OCI-M2 (cell line): ENCODE measurements around the gene RASL12.
"Not testable (repeated sequence)": the region's sequence is repeated elsewhere in the genome, so short reads cannot be mapped to it uniquely, and the experiment has no call there.

Experiments used
- DNase-seq: peaks from one replicate; lab custom pipeline; 2025; ENCODE audit not compliant: unreplicated experiment; lab: John Stamatoyannopoulos, UW

Gene RASL12

DNA sequence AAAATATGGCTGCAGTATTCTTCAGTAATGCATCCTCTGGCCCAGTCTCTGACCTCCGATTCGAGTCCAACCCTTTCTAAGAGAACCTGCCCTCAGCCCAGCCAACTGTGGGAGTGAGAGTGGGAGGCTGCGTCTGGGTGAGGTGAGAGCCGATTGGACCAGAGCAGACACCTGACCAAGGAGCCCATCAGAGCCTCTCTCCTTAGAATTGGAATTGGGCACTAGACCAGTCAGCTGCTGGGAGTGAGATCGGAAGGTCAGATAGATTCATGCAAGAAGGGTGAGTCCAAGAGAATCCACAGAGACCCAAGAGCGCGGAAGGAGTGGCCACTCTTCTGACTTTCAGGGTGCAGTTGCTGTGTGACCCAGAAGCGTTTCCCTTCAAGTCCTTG, 10.2 kb downstream of the RASL12 start:
- no peak for DNase-seq

DNA sequence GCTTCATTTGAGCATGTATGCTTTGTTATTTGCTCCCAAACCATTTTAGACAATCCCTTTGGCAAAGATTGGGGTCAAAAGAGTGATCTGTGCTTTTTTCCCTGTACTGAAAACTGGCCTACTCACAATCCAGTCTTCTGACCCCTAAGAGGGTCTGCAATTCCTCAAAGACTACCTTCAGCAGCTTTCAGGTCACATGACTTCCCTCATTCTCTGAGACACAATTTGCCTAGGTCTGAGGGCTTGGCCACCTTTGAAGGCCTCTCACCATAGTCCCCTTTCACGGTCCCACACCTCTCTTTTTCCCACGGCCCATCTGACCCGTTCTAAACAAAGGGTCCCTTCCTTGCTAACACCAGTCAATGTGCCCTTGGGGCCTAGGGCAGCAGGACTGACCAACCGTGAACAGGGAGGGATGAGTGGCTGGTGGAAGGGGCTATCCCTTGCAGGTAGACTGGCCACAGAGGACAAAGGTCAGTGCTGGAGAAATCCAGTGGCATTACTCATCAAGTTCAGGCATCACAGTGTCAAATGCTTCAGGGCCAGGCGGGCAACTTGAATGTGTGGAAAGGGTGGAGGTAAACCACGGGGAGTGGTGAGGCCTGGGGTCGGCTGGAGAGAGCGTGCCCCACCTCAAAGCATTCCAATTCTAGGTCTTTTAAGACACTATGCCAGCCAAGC, 10.8 kb downstream of the RASL12 start:
- no peak for DNase-seq

DNA sequence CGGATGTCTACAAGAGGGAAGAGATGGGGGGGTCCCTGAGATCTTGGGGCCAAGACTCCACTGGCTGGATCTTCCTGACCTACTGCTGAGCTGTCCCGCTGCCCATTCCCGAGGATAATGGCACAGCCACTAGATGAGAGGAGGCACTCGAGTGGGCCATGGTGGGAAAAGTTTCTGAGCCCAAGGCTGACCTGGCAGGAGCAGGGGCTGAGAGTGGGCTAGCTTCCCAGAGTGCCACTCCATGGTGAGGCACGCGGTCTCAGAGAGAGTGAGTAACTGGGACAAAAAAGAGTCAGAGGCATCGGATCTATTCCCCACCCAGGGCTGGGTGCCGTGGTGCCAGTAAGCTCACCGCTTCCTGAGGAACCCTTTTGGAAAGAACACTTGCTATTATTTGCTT, 11.7 kb downstream of the RASL12 start:
- no peak for DNase-seq

DNA sequence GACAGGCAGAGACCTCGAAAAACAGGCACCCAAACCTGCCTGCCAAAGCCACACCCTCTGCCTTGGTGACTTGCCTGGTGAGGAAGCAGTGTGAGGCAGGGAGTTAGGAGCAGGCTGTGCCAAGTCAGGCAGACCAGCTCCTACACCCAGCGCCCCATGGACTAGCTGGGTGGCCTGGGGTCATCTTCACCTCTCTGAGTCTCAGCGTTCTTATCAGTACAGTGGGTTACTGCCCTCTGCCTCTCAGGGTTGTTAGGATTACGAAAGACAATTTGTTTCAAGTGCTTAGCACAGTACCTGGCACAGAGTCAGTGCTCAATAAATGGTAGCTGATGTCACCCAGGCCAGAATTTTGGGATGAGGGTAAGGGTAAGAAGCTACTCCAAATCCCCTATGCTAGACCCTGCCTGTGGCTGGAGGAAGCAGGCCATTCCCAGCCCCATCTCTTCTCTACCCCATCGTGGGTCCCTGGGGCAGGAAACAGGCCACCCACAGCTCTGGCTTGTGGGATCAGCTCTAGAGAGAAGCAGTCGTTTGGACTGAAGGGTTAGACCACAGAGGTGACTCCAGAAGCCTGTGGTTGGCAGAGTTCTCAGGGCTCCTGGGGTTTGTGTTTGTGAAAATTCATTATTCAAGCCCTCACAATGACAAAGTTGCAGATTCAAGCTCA, 12.5 kb downstream of the RASL12 start:
- DNase-seq: no peak

DNA sequence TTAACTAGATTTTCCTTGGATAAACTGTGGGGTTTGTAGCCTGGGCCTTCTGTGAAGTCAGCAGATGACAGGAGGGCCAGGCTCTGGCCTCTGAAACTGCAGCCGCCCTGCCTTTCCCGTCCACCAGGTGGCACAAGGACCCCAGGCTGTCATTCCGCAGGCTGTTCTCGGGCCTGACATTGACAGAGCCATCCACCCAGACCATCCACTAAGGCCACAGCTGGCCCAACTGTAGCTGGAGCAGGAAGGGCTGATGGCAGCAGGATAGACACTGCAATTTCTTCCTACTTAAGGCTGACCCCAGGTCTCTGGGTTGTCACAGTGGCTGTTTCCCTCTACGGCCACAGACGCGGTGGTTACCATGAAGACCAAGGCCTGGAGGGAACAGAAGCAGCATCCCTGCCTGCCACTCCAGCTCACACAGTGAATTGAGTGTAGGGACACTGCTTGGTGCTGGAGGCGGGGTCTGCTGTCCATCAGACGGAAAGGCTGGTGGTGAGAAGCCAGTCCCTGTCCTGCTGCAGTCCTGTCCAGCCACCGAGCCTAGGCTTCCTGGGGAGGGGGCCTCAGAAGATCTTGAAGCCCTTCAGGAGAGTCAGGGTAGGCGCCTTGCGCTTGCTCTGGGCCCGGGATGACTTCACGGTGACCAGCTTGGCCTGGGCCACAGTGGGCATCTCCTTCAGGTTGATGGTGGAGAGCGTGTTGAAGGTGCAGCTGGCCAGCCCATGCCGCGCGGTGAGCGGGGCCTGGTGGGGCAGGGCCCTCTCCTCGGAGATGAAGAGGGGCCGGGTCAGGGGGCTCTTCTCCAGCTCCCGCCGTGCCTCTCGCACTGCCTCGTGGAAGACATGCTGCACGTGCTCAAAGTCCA, 13.2 kb downstream of the RASL12 start:
- DNase-seq: peak; percentile 19

DNA sequence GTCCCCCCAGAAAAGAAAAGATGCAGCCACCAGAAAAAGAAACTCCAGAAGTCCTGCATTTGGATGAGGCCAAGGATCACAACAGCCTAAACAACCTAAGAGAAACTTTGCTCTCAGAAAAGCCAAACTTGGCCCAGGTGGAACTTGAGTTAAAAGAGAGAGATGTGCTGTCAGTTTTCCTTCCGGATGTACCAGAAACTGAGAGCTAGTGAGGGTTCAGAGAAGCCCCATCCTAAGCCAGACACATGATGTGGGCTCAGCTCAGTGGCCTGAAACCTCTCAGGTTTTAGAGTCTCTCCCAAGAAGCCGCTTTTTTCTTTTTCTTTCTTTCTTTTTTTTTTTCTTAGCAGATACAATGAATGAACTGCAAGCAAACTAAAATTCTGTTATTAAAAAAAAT, 14.8 kb downstream of the RASL12 start:
- DNase-seq: no peak

DNA sequence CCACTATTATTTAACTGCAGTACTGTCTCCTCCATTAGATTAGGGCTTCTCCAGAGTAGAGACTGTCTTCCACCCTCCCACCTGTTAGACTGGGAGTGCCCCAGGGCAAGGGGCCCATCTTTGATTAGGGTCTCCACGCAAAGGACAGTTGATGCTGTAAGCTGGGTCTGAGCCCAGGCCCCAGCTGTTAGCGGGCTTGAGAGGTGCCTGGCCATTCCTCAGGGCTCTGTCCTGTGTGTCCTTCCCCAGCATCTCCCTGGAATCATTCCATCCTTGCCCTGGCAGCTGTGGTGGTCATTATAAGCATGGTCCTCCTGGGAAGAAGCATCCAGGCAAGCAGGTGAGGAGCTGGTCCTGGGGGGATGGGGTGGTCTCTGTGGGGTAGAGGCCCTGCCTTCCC, 16.5 kb downstream of the RASL12 start:
- no peak for DNase-seq

DNA sequence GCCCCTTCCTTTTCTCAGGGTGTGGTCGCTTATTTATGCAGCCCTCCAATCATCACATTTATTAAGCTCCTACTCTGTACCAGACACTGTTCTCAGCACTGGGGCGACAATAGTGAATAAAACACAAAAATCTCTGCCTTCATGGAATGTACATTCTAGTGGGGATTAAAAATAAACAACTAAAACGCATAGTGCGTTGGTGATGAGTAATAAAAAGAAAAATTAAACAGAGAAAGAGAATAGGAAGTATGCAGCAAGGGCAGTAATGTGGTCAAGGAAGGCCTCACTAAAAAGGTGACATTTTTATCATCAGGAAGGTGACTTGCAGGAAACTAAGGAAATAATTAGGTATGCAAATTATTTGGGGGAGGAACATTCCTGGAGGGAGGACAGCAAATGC, 17.5 kb downstream of the RASL12 start:
- DNase-seq: no peak

DNA sequence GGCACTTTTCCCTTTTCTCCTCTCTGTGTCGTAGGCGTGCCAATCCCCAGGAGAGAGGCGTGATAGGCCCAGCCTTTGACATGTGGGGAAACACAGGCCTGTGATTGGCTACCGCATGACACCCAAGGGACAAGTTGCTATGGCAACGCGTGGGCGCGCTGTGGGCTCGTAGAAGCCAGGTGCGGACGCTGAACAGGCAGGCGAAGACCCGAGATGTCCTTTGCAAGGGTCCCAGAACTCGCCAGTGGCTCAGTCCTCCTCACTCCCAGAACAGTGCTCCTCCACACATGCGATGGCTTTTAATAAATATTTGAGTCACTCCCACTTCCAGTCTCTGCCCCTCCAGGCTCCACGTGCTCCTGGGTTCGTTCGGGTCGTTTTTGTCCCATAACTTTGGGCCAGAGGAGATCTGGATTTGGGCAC, 18.4 kb downstream of the RASL12 start:
- DNase-seq: peak; percentile 74

DNA sequence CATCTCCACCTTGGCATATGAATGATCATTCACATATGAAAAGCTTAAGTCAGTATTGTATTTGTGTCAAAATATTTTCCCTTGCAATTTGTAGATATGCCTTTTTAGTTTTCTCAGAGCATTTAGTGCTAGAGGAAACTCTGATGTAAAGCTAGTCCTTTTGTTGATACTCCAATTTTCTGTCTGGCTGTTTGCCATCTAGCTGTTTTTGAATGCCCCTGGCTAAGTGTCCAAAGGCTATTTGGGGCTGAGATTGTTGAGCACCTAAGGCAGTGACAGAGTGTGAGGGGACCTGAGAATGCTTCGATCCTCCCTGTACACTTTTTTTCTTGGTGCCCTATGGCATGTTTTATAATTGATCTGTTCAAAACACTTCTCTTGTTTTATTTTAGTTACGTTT, 19.6 kb downstream of the RASL12 start:
- no peak for DNase-seq

DNA sequence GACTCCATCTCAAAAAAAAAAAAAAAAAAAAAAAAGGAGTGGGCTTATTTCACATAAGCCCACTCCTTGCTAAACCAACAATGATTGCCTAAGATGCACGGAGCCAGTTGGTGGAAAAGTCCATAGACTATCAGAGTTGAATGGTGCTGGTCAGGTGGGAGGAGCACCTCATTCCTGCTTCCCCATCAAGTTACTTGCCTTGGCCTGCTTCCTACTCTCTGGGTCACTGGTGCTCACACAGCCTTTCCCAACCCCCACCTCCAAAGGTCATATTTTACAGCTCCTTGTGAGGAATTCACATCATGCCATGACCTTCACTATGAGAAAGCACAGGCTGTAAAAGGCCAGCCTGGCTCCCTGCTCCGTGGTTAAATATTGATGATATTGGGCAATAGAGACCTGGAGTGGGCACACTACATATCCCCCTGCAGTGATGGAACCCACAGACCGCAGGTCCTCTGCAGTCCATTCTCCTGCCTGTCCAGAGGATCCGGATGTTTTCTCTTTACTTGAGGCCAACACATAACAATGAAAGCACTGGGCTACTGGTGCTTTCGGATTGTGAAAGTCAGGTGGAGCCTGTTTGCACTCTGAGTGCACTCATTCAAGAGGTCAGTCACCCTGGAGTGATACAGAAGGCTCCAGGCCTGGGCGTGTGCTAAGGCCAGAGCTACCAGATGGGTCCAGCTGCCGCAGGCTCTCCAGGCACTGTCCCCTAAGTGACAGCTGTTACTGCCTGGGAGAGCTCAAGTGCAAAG, 22.9 kb downstream of the RASL12 start, which contains the start of gene SLC51B:
TSS of gene SLC51B (plus strand) at position 664 of the 758 bp plus-strand sequence. CDS start 4,618 bp downstream, outside the sequence.
- no peak for DNase-seq

DNA sequence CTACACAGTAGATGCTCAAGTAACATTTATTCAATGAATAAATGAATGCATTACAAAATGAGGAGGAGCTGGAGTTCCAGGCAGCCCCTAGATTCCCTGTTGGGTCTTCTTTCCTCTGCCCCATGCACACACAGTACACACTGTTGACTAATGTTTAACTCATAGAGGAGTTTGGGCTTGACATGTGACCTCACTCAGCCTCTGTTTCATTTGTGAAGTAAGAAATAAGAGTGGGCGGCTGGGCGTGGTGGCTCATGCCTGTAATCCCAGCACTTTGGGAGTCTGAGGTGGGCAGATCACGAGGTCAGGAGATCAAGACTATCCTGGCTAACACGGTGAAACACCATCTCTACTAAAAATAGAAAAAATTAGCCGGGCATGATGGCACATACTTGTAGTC, 23.6 kb downstream of the RASL12 start:
- DNase-seq: not testable (repeated sequence)

DNA sequence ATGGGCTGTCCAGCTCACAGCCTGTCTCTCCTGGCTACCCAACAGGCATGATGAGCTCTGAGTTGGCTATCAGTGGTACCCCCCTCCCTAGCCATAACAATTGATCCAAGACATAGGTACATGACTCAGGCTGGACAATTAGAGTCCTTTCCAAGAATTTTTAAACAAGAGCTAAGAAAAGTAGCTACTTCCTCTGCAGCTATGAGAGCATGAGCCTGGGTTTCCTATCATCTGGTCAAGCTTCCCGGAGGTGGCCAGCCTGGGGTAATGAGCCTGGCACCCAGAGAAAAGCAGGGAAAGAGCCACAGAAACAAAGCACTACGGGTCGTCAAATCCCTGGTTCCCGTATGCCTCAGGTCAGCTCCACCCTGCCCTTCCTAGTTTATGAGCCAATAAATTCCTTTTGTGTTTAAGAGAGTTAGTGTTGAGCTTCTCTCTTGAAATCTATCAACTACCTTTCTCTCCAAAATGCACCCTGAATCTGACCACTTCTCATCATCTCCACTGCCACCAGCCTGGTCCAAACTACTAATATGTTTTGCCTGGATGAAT, 24.9 kb downstream of the RASL12 start:
- no peak for DNase-seq

DNA sequence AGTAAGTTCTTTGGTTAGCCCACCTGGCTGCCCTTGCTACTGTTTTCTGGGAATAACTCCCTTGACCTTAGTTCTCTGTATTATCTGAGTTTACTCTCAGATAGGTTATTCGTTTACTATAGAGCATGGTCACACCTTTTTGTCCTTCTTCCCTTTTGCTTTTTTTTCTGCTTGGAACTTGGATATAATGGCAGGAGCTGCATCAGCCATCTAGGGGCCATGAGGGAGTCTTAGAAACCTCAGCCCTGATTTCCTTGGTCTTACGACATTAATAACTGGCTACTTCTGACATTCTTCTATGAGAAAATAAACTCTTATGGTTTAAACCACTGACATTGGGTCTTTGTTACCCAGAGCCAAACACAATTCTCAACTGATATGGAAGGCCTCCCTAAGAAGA, 26.0 kb downstream of the RASL12 start:
- DNase-seq: no peak

DNA sequence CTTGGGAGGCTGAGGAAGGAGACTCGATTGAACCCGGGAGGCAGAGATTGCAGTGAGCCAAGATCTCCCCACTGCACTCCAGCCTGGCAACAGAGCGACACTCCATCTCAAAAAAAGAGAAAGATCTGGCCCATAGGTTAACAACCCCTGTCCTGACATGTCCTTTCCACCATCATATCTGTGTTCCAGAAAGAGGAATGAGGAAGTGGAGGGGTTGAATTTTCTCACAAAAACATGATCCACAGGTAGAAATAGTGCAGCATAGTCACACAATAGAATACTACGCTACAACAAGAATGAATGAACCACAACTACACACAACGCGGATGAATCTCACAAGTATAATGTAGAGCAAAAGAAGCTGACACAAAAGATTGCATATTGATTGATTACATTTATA, 27.3 kb downstream of the RASL12 start:
- no peak for DNase-seq

DNA sequence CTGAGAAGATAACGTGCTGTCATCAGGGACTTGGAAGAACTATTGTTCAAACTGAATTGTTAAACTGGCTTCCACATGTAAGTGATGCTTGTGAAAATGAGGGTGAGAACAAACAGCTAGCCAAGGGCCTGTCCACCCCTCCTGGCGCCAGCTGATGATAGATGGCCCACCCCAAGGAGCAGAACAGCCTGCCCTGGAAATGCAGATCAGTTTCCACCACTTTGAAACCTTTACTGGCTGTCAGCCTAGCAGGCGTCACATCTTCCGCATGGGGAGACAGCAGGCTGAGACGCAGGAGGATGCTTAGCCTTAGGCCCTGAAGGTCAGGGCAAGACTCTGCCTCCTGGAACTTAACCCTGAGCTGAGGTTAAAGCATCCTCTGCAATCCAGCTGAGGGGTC, 29.0 kb downstream of the RASL12 start:
- no peak for DNase-seq

DNA sequence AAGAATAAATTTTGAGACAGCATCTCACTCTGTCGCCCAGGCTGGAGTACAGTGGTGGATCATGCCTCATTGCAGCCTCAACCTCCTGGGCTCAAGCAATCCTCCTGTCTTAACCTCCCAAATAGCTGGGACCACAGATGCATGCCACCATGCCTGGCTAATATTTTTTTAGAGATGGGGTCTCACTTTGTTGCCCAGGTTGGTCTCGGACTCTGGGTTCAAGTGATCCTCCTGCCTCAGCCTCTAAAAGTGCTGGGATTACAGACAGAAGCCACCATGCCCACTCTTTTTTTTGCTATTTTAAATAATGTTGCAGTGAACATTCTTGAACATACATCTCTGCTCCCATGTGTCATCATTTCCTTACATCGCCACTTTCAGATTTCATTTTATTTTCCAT, 29.4 kb downstream of the RASL12 start:
- DNase-seq: no peak

DNA sequence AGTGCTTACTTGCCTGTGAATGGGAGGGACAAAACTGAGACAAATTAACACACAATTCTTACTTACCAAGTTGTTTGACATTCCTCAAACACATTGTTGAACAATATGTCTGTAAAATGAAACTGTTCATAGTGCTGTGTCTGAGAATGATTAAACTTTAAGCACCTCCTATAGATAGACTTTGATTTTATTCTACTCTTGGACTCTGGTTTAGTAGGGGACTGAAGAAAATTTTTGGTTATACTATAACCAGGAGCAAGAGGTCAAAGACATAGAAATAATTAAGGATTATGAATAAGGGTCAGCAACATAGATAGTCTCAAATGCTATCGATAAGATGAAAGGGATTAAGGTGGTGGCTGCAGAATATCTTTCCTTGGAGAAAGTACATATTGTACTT, 30.5 kb downstream of the RASL12 start:
- DNase-seq: no peak

DNA sequence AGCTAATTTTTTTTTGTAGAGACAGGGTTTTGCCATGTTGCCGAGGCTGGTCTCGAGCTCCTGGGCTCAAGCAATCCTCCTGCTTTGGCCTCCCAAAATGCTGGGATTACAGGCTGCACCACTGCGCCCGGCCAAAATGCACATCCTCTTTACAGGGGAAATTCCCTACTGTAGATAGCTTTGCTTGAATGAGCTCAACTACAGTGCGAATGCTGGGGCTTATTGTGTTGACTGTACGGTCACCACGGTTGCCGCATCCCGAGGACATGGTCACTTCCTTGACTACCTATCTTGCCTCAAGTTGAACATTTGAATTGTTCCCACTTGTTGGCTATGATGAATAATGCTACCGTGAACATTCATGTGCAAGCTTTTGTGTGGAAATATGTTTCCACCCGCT, 33.1 kb downstream of the RASL12 start:
- no peak for DNase-seq

DNA sequence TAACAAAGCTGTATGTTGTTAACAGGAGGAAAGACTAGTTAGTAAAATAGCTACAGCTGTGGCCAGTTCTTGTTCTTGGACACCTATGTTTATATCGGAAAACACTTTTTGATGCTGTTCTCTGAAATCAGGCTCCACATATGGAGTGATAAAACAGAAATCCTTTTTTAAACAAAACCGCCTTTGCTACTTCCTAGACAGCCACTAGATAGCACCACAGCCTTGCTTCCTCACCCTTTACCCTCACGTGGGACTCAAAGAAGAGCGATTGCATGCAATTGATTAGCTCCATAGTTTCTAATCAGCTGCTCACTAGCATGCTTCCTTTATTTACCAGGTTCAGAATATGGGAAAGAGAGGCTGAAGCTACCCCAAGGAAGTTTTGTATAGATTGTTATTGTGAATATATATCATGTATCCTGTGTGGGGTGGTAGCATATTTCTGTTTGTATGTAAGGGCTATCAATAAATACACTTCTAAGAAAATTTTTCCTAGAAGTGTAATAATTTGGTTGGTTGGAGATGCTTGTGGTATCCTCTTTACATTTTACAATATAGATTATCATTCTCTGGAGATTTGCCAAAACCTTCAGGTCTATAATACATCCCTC, 34.0 kb downstream of the RASL12 start:
- DNase-seq: peak; percentile 2
